Stimulated activated CD4-positive, alpha-beta T cell treated with anti-CD3 and anti-CD28 coated beads, Interleukin-1b, Interleukin-23, amount 100 ng/mL, for 4 hours (primary cell): Measurements from ENCODE around the gene CD82.
"Not testable (repeated sequence)": the region's sequence is repeated elsewhere in the genome, so short reads cannot be mapped to it uniquely, and the experiment has no call there.

Experiments used
- DNase-seq, 2 donors: peaks; one replicate each; pipeline ENCODE4 v3.0.0-alpha.2; 2020; ENCODE audit warnings: low read depth in 2 of 2

Gene CD82

GRCh38 chr11:44533921-44534711, 31.3 kb upstream of the CD82 start:
- no peak for DNase-seq

GRCh38 chr11:44535191-44535980, 30.1 kb upstream of the CD82 start:
- DNase-seq, result no peak

GRCh38 chr11:44536788-44537516, 28.5 kb upstream of the CD82 start:
- DNase-seq, result no peak

GRCh38 chr11:44537679-44538078, 27.8 kb upstream of the CD82 start:
- no peak for DNase-seq

DNA sequence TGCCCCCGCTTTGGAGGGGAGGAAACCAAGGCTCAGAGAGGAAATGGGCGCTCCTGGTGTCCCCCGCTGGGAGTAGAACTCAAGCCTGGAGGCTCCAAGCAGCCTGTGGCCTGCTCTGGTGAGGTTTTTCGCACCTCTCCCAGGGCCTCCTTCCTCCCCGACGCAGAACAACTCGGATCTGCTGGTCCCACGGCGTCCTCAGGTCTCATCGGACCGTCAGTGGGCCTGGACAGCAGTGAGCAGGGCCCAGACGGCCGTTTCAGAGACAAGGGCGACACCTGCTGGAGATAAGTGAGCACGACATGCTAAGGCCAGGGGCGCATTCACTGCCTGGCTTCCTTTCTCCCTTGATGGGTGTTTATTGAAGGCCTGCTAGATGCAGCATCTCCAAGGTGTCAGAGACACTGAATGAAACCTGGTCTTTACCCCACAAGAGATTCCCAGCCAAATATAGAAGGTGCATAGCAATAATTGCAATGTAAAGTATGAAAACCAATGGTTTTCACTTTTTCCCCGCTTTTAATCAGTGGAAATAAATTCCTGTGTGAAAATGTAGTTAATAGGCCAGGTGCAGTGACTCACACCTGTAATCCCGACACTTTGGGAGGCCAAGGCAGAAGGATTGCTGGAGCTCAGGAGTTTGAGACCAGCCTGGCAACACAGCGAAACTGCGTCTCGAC, 26.9 kb upstream of the CD82 start:
- DNase-seq, result peak; percentile 62 to 64

DNA sequence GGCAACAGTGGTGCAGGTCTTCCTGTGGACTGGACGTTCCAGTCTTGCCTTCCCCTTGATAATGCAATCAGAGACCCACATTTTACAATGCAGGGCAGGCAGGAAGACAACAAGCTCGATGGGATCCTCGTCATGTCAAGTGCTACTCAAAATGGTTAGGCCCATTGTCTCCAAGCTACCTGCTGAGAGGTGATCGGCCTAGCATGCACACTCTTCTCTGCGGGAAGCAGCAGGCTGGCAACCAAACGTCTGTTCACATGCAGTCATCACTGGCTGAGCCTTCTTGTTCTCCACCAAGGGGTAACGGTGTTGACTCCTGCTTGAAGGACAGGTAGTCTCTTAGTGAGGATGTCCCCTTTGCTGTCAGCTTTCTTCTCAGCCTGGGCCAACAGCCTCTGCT, 25.5 kb upstream of the CD82 start:
- no peak for DNase-seq

DNA sequence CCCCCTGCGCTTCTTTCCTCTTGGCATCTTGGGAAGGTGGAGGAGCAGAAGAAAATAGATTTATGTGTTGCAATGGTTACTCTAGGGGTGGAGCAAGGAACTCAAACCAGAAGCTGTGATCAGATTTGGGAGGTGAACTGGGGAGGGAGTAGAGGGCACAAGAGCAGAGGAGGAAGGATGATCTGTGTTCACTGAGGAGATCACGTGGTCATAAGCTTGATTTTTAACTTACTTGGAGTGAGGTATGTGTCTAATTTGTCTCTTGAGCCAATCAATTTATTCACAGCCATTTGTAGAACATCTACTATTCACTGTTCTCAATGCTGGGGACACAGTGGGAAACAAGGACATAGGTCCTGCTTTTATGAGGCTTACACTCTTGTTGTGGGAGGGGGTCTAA, 24.8 kb upstream of the CD82 start:
- no peak for DNase-seq

- DNase-seq, result no peak
These were observed 23.1 kb upstream of the CD82 start for GRCh38 chr11:44542372-44542771.

GRCh38 chr11:44546984-44547383, 18.5 kb upstream of the CD82 start:
- not testable (repeated sequence) for DNase-seq

- not testable (repeated sequence) for DNase-seq
These were observed 17.9 kb upstream of the CD82 start for GRCh38 chr11:44547534-44547933.

GRCh38 chr11:44548032-44548695, 17.3 kb upstream of the CD82 start:
- DNase-seq, result no peak

DNA sequence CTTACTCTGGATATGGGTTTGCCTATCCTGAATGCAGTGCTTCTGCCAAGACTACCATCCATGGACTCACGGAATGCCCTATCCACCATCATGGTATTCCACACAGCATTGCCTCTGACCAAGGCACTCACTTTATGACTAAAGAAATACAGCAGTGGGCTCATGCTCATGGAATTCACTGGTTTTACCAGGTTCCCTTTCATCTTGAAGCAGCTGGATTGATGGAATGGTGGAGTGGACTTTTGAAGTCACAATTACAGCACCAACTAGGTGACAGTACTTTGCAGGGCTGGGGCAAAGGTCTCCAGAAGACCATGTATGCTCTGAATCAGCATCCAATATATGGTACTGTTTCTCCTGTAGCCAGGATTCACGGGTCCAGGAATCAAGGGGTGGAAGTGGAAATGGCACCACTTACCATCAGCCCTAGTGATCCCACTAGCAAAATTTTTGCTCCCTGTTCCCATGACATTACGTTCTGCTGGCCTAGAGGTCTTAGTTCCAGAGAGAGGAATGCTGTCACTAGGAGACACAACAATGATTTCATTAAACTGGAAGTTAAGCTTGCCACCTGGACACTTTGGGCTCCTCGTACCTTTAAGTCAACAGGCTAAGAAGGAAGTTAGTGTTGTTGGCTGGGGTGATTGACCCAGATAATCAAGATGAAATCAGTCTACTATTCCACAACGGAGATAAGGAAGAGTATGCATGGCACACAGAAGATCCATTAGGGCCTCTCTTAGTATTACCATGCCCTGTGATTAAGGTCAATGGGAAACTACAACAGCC, 16.3 kb upstream of the CD82 start:
- DNase-seq, result not testable (repeated sequence)

- DNase-seq, result no peak
These were observed 15.3 kb upstream of the CD82 start for GRCh38 chr11:44550123-44550522.

DNA sequence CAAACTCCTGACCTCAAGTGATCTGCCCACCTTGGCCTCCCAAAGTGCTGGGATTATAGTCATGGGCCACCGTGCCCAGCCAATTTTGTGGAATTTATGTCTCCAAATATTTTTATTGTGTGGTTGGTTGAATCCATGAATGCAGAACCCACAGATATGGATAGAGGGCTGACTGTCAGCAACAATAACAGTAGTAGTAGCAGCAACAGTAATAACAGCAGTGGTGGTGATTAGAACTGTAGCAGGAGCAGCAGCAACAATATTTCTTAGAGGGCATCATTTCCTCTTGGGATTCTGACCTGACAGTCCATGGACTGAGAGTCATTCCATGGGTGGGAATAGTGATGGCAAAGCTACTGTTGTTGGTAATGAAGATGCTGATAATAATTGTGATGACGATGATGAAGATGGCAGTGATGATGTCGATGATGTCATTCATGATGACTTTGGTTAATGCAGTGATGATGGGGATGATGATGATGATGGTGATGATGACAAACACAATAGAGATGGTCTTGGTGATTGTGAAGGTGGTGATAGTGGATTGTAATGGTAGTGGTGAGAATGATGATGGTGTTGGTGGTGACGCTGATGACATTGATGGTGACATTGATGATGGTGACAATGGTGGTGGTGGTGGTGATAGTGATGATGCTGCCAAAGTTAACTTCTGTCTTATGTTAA, 13.9 kb upstream of the CD82 start:
- DNase-seq, result no peak

DNA sequence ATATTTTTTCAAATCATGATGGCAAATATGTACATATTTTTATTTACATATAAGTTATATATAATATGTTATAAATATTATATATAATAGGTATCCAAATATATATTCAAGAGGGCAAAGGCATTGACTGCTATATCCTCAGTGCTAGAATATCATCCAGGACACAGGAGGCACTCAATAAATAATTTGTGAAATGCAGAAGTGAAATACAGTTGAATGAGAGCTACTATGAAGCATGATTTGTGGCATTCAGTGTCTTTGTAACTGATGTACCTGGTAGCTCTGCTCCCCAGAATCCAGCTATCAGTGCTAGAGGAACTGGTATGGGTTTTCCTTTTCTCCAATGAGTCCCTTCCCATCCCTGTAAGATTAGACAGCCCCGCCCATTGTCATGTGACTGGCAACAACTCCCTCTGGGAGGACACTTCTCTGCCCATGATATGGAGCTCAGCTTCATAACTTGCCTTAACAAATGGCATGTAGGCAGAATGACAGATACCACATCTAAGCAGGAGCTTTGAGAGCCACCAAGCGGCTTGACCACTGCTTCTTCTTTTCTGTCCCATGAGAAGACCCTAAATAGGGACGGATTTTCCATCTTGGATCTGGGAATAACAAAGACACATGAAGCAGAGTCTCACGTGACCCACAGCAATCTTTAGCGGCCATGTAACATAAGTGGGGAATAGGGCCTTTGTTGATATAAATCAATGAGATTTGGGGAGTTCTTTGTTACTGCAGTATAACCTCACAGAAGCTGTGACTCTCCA, 10.2 kb upstream of the CD82 start:
- no peak for DNase-seq

DNA sequence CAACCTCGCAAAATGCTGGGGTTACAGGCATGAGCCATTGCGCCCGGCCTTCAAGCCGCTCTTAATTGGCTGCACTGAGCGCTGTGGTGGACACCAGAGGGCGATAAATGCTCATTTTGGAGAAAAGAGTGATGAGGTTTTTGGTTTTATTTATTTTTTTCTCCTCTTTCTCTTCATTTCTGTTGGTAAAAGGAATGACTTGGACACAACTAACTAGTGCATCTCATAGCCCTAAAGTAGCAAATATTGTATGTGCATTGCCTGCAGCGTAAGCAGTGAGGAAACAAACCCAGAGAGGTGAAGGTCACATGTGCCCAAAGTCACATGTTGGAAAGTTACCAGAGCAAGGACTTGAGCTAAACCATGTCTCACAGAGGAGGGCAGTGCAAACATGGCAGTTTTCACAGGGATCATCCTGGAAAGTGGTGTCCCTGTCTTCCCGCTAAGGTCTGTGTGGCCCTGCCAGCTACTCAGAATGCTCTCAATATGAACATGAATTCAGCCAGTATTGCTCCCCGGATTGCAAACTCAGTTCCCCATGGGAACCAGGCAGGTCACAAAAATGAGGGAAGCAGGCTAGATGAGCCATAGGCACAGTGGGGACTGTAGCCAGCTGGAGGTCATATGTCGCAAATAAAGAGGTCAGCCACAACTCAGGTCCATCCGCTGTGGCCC, 8.6 kb upstream of the CD82 start:
- peak; percentile 58 for DNase-seq

DNA sequence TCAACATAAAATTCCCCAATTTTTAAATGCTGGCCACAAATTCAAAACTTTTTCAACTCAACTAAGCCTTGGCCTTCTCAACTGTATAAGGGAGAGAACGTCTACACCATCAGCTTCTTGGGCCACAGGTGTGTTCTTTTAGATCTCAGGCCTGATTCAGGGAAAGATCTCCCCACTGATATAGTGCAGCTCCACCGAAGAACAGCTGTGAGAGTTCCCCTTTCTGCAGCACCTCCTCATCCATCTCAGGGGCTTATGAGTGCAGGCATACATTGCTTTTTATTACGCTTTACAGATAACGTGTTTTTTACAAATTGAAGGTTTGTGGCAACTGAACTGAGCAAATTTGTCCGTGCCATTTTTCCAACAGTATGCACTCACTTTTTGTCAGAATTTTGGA, 8.0 kb upstream of the CD82 start:
- no peak for DNase-seq

DNA sequence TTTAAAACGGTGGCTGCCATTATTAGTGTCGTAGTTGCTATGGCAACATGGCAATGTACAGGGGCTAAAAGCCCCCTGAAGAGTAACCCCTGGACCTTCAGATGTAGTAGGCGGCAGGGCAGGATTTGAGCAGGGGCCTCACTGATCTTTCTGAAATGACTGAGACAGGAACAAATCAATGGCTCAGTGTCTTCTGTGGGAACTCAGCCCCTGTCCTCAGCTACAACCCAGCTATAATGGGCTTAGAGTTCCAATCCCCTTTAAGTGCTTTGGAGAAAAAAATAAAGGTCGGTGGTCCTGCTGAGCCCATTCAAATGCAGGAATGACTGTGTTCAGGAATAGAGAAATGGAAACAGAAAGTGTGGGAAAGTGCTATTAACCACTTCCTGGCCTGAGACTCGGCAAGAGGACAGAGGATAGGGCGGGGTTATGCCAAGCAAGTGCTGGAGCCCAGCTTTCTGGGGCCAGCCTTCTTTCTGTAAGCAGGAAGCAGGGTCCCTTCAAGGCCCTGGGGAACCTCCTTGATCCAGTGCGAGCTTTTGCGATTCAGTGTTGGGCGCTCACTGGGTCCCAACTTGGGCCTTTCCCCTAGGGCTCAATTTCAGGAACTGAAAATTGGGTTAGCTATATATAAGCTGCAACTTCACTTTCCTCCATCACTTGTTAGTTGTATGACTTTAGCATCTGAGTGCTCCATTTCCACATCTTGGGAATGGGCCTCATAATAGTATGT, 6.1 kb upstream of the CD82 start:
- no peak for DNase-seq
